Skeletal muscle satellite cell (primary cell): ENCODE data around the gene THPO.
"Not testable (repeated sequence)": the region's sequence is repeated elsewhere in the genome, so short reads cannot be mapped to it uniquely, and the experiment has no call there.

ENCODE experiments used
- H3K27me3 ChIP-seq: 2 replicates; pipeline ENCODE4 v1.7.0; 2013; ENCODE audit warnings: low read length; ENCODE audit not compliant: control insufficient read depth, insufficient read depth
- H3K36me3 ChIP-seq: 2 replicates; pipeline ENCODE4 v1.7.0; 2013; ENCODE audit warnings: mild to moderate bottlenecking, control low read depth, low read length; ENCODE audit not compliant: insufficient read depth
- H3K4me1 ChIP-seq: 2 replicates; pipeline ENCODE4 v1.7.0; 2013; ENCODE audit warnings: low read length; ENCODE audit not compliant: control insufficient read depth, insufficient read depth
- H3K4me2 ChIP-seq: 2 replicates; pipeline ENCODE4 v1.7.0; 2013; ENCODE audit warnings: mild to moderate bottlenecking, low read length
- H3K4me3 ChIP-seq: 2 replicates; pipeline ENCODE4 v1.7.0; 2013; ENCODE audit warnings: low read length
- H3K9ac ChIP-seq: 2 replicates; pipeline ENCODE4 v1.7.0; 2013; ENCODE audit warnings: mild to moderate bottlenecking, low read depth, low read length, moderate library complexity
- H3K9me3 ChIP-seq: replicated peaks from 2 replicates; pipeline ENCODE4 v1.7.0; 2013; ENCODE audit warnings: mild to moderate bottlenecking, control low read depth, low read length

Gene THPO

DNA sequence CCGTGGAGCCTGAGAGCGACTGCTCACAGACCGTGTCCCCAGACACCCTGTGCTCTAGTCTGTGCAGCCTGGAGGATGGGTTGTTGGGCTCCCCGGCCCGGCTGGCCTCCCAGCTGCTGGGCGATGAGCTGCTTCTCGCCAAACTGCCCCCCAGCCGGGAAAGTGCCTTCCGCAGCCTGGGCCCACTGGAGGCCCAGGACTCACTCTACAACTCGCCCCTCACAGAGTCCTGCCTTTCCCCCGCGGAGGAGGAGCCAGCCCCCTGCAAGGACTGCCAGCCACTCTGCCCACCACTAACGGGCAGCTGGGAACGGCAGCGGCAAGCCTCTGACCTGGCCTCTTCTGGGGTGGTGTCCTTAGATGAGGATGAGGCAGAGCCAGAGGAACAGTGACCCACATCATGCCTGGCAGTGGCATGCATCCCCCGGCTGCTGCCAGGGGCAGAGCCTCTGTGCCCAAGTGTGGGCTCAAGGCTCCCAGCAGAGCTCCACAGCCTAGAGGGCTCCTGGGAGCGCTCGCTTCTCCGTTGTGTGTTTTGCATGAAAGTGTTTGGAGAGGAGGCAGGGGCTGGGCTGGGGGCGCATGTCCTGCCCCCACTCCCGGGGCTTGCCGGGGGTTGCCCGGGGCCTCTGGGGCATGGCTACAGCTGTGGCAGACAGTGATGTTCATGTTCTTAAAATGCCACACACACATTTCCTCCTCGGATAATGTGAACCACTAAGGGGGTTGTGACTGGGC lies 33.3 kb downstream of the THPO start:
- Histone ChIP-seq H3K36me3 (peaks cover 17% of the 10 kb centered on the region), H3K9me3 (no peaks in the 10 kb centered on the region), H3K9ac (no peak overlapping the region), H3K27me3 (no peaks in the 10 kb centered on the region), H3K4me1 (peaks cover 20% of the 10 kb centered on the region), H3K4me3 (no peak overlapping the region), H3K4me2 (no peak overlapping the region)

DNA sequence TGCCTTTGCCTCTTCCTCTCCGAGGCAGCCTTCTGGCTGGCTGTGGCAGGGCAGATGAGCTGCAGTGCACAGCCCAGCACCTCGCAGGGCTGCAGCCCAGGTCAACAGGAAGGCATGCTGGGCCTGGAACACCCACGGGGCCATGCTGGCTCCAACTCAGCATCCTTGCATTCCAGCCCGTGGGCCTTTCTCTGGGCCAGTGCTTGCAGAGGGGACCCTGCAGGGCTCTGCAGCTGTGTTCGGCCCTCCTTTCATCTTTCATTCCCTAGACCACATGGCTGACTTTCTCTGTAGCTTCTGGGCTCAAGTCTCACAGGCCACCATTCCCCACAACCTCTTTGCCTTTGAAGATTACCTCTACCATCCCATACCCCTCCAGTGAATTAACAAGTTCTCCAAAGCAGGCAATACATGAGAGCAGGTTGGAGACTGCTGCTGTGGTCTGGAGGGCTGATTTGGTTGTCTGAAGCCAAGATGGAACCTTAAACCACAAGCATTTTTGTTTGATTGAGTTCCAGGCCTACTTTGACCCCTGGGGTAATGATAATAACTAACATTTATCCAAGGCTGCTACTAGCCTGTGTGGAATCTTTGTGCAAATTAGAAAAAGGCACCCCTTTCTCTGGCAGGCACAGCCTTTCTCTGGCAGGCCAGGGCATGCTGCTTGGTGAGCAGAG lies 34.7 kb downstream of the THPO start:
- no peaks in the 10 kb centered on the region for H3K9me3 ChIP-seq
- peaks cover 27% of the 10 kb centered on the region for H3K4me1 ChIP-seq
- H3K36me3 ChIP-seq, result peaks cover 17% of the 10 kb centered on the region
- H3K9ac ChIP-seq, result no peak overlapping the region
- H3K27me3 ChIP-seq, result no peaks in the 10 kb centered on the region
- no peak overlapping the region for H3K4me2 ChIP-seq
- no peak overlapping the region for H3K4me3 ChIP-seq

DNA sequence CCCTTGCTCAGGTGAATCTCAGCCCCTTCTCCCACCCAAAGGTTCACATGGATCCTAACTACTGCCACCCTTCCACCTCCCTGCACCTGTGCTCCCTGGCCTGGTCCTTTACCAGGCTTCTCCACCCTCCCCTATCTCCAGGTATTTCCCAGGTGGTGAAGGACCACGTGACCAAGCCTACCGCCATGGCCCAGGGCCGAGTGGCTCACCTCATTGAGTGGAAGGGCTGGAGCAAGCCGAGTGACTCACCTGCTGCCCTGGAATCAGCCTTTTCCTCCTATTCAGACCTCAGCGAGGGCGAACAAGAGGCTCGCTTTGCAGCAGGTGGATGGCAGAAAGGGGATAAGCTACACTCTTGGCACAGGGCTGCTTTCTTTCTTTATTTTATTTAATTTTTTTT lies 36.1 kb downstream of the THPO start:
- H3K27me3 ChIP-seq, result no peaks in the 10 kb centered on the region
- no peak overlapping the region for H3K9ac ChIP-seq
- no peak overlapping the region for H3K4me3 ChIP-seq
- H3K4me2 ChIP-seq, result no peak overlapping the region
- H3K4me1 ChIP-seq, result peaks cover 41% of the 10 kb centered on the region
- H3K9me3 ChIP-seq, result no peaks in the 10 kb centered on the region
- H3K36me3 ChIP-seq, result peaks cover 17% of the 10 kb centered on the region

GRCh38 chr3:184339451-184340135 lies 38.4 kb downstream of the THPO start:
- H3K27me3 ChIP-seq, H3K9ac ChIP-seq, H3K4me3 ChIP-seq, H3K9me3 ChIP-seq, H3K4me2 ChIP-seq: not testable (repeated sequence)
- Histone ChIP-seq H3K4me1 (peaks cover 51% of the 10 kb centered on the region), H3K36me3 (peaks cover 22% of the 10 kb centered on the region)

- no peaks in the 10 kb centered on the region for H3K27me3 ChIP-seq
- H3K36me3 ChIP-seq, result peaks cover 25% of the 10 kb centered on the region
- H3K9me3 ChIP-seq, result no peaks in the 10 kb centered on the region
- H3K4me3 ChIP-seq, result no peak overlapping the region
- peaks cover 56% of the 10 kb centered on the region for H3K4me1 ChIP-seq
- H3K9ac ChIP-seq, result no peak overlapping the region
- H3K4me2 ChIP-seq, result peak overlapping the region; percentile 95
Observed at GRCh38 chr3:184339001-184339400, 39.0 kb downstream of the THPO start.

- no peak overlapping the region for H3K9ac ChIP-seq
- no peaks in the 10 kb centered on the region for H3K27me3 ChIP-seq
- no peaks in the 10 kb centered on the region for H3K9me3 ChIP-seq
- H3K4me1 ChIP-seq, result peaks cover 61% of the 10 kb centered on the region
- peaks cover 27% of the 10 kb centered on the region for H3K36me3 ChIP-seq
- peak overlapping the region; percentile 40 for H3K4me3 ChIP-seq
- peak overlapping the region; percentile 95 for H3K4me2 ChIP-seq
Observed at GRCh38 chr3:184338511-184338945, 39.5 kb downstream of the THPO start.

DNA sequence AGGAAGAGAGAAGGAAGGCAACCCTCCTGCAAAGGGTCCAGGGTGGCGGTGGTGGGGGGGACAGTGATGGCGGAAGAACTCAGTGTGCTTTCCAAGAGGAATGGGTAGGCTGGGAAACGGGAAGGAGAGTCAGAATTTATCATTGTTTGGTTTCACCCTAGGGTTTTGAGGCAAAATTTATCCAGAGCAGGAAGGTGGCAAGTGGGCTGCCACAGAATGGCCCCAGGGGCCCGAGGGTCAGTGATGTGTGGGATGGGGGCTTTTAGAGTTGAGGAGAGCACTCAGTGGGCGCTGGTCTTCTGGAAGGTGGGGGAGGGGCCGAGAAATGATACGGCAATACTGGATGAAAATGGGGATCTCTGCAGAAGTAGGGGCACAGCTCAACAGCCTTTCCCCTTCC lies 40.0 kb downstream of the THPO start:
- H3K9ac ChIP-seq, result no peak overlapping the region
- H3K4me3 ChIP-seq, result no peak overlapping the region
- no peaks in the 10 kb centered on the region for H3K9me3 ChIP-seq
- peaks cover 67% of the 10 kb centered on the region for H3K4me1 ChIP-seq
- H3K4me2 ChIP-seq, result peak overlapping the region; percentile 95
- H3K27me3 ChIP-seq, result no peaks in the 10 kb centered on the region
- H3K36me3 ChIP-seq, result peaks cover 31% of the 10 kb centered on the region

DNA sequence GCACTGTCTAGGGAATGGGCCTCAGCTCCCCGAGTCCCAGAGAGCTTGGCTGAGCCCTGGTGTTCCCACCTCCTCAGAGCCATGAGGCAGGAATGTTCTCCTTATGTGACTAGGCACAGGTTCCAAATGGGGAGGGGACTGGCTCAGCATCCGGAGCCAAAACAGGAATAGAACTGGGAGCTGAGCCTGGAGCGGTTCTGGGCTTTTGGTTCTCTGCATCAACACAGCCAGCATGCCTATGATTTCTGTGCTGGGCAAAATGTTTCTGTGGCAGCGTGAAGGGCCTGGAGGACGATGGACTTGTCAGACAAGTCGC lies 40.6 kb downstream of the THPO start, which contains the start of gene FAM131A:
Gene FAM131A, plus strand, starts transcription at position 202 of the 316 bp plus-strand sequence. Its CDS starts 31 bp downstream, at position 233.
- H3K9ac ChIP-seq, result peak within 1 kb of the TSS; percentile 75
- peak within 1 kb of the TSS; percentile 73 for H3K4me3 ChIP-seq
- H3K4me1 ChIP-seq, result peaks cover 73% of the 10 kb centered on the region
- H3K36me3 ChIP-seq, result peaks cover 32% of the 10 kb centered on the region
- no peaks in the 10 kb centered on the region for H3K9me3 ChIP-seq
- H3K4me2 ChIP-seq, result peak within 1 kb of the TSS; percentile 95
- H3K27me3 ChIP-seq, result no peaks in the 10 kb centered on the region

- peaks cover 79% of the 10 kb centered on the region for H3K4me1 ChIP-seq
Observed at GRCh38 chr3:184336547-184337398, 41.2 kb downstream of the THPO start.

DNA sequence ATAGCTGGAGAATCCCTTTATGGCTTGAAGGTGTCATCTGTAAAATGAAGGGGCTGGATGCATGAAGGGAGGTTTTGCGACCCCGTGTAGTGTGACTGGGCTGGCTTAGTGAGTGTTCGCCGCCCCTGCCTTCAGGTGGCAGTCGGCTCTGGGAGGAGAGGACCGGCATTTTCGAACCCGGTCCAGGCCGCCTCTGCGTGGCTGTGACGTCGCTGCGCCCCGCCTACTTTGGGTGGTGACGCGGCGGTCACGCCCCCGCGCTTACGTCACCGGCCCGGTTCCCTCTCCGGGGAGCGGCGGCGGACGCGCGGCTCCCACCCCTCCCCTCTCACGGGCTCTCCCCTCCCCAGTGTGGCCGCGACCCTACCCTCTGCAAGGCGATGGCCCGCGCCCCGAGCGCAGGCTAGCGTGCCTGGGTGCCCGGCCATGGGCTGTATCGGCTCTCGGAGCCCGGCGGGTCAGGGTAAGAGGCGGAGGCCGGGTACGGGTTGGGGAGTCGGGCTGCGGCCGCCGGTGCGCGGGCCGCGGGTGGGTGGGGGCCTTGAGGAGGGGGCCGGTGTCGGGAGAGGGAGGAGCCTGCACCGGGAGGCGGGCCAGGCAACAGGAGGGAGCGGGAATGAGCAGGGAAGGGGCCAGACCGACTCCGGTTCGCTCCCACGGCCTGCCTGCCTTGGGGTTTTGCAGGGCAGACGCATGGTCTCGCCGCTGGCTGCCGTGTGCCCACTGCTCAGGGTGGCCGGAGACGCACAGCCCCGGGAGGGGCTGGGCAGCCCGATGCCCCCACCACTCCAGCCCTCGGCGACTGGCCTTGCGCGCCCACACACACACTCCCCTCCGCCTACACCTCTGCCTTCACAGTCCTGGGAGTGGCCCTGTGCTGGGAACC lies 42.1 kb downstream of the THPO start:
- no peaks in the 10 kb centered on the region for H3K27me3 ChIP-seq
- H3K9me3 ChIP-seq, result no peaks in the 10 kb centered on the region
- H3K36me3 ChIP-seq, result peaks cover 46% of the 10 kb centered on the region
- H3K9ac ChIP-seq, result peak overlapping the region; percentile 75
- H3K4me3 ChIP-seq, result peak overlapping the region; percentile 73
- peak overlapping the region; percentile 95 for H3K4me2 ChIP-seq
- H3K4me1 ChIP-seq, result peaks cover 84% of the 10 kb centered on the region

More at GRCh38 chr3:184336547-184337398, 41.2 kb downstream of the THPO start:
- H3K9me3 ChIP-seq, result no peaks in the 10 kb centered on the region
- H3K4me3 ChIP-seq, result peak overlapping the region; percentile 73
- no peaks in the 10 kb centered on the region for H3K27me3 ChIP-seq
- H3K36me3 ChIP-seq, result peaks cover 37% of the 10 kb centered on the region
- peak overlapping the region; percentile 75 for H3K9ac ChIP-seq
- peak overlapping the region; percentile 95 for H3K4me2 ChIP-seq
